Endothelial cell of umbilical vein (primary cell): Measurements from ENCODE around the gene ODF2L. TPM values are rescaled to one million over a fixed set of nuclear protein-coding genes. Genes with fewer than 3 reads are reported as not detected.
"Not testable (repeated sequence)": the region's sequence is repeated elsewhere in the genome, so short reads cannot be mapped to it uniquely, and the experiment has no call there.

Experiments
- BruUV-seq: library from RNA; stranded (reverse); fragments of 400-500 nt; replicated peaks from 2 replicates; lab custom pipeline; 2021; lab: Mats Ljungman, UMichigan
- CTCF ChIA-PET: fragments of 300-600, 350-600 bp; sonication (Branson Sonifier 250); formaldehyde crosslinking; loops from one replicate; lab custom pipeline; 2021; ENCODE audit warnings: antibody characterized with exemption, inconsistent platforms; lab: Charles Lee
- POLR2A ChIA-PET: fragments of 300-600, 350-600 bp; sonication (Branson Sonifier 250); formaldehyde crosslinking; loops from one replicate; lab custom pipeline; 2021; ENCODE audit warnings: antibody characterized with exemption, inconsistent platforms; lab: Charles Lee
- DNase-seq: peaks from one replicate; pipeline ENCODE4 v3.0.0-alpha.2; 2011; ENCODE audit warnings: low read depth, low spot score
- FAIRE-seq: peaks from 2 replicates; lab custom pipeline; 2011; peaks lifted over from hg19 to GRCh38; lab: Jason Lieb, UNC
- H2AFZ ChIP-seq: 2 replicates; pipeline ENCODE4 v1.6.0; 2012; ENCODE audit warnings: low read depth, low read length, control low read depth, inconsistent platforms
- H3K27ac ChIP-seq: 2 replicates; pipeline ENCODE4 v1.5.1; 2011; ENCODE audit warnings: low read depth, mild to moderate bottlenecking, control low read depth, low read length, moderate library complexity; ENCODE audit not compliant: insufficient read depth
- H3K27me3 ChIP-seq, 2 experiments: 2 replicates each; pipeline versions ENCODE4 v1.6.0 to v1.6.1; 2011; ENCODE audit warnings: low read length in 2 of 2, mixed read lengths in 1 of 2; ENCODE audit not compliant: control insufficient read depth in 2 of 2, insufficient read depth in 2 of 2
- H3K36me3 ChIP-seq, 2 experiments: 2 replicates in 1 of 2; 3 replicates in 1 of 2; pipeline ENCODE4 v1.5.1; 2011; ENCODE audit warnings: low read length in 2 of 2, mild to moderate bottlenecking in 1 of 2, moderate library complexity in 1 of 2; ENCODE audit not compliant: control insufficient read depth in 2 of 2, insufficient read depth in 2 of 2; ENCODE audit errors: extremely low read depth in 1 of 2
- H3K4me1 ChIP-seq: 3 replicates; pipeline ENCODE4 v1.5.1; 2011; ENCODE audit warnings: mild to moderate bottlenecking, low read length; ENCODE audit not compliant: control insufficient read depth, insufficient read depth; ENCODE audit errors: extremely low read depth
- H3K4me2 ChIP-seq: 2 replicates; pipeline ENCODE4 v1.6.1; 2011; ENCODE audit warnings: low read length, control low read depth, mixed read lengths; ENCODE audit not compliant: insufficient read depth
- H3K4me3 ChIP-seq, 3 experiments: fragments of 200-600 bp in 1 of 3; sonication (generic), shearing (Covaris generic) in 1 of 3; replicated peaks in 1 of 3; 2 replicates each; pipeline ENCODE4 v1.5.1; 2011 to 2016; ENCODE audit warnings: control low read depth in 3 of 3, low read length in 3 of 3, mild to moderate bottlenecking in 2 of 3, inconsistent platforms in 1 of 3, low read depth in 1 of 3, moderate library complexity in 1 of 3; ENCODE audit not compliant: insufficient read depth in 1 of 3
- H3K79me2 ChIP-seq: 2 replicates; pipeline ENCODE4 v1.6.0; 2012; ENCODE audit warnings: low read length, inconsistent platforms; ENCODE audit not compliant: control insufficient read depth, insufficient read depth
- H3K9ac ChIP-seq: replicated peaks from 2 replicates; pipeline ENCODE3; 2011; ENCODE audit warnings: low read length, control low read depth; ENCODE audit not compliant: insufficient read depth; ENCODE audit errors: extremely low read depth
- H3K9me1 ChIP-seq: replicated peaks from 3 replicates; pipeline ENCODE4 v1.6.0; 2011; ENCODE audit warnings: mild to moderate bottlenecking, low read length; ENCODE audit not compliant: control insufficient read depth, insufficient read depth; ENCODE audit errors: extremely low read depth
- H3K9me3 ChIP-seq: replicated peaks from 2 replicates; pipeline ENCODE4 v1.5.1; 2012; ENCODE audit warnings: low read length, inconsistent platforms; ENCODE audit not compliant: control insufficient read depth, insufficient read depth
- H4K20me1 ChIP-seq: replicated peaks from 2 replicates; pipeline ENCODE3; 2011; ENCODE audit warnings: mild to moderate bottlenecking, low read length; ENCODE audit not compliant: control insufficient read depth, insufficient read depth; ENCODE audit errors: extremely low read depth
- EZH2 ChIP-seq: IDR thresholded peaks from 2 replicates; pipeline ENCODE4 v1.6.1; 2012; ENCODE audit warnings: borderline replicate concordance, low read depth, mild to moderate bottlenecking, moderate library complexity, low read length, inconsistent platforms; ENCODE audit not compliant: severe bottlenecking
- dilution Hi-C: fragments of 300-500 bp; cut with MboI; formaldehyde crosslinking; loops from one replicate; pipeline ENCODE4 v1.15.0; 2019; ENCODE audit warnings: low sequenced_read_pairs; ENCODE audit not compliant: extremely low pct_ligation_motif_present
- intact Hi-C: fragments of 100-400 bp; cut with micrococcal nuclease; formaldehyde crosslinking; loops from one replicate; pipeline ENCODE4 v1.10.0; 2022
- polyA plus RNA-seq, 4 experiments: library from polyadenylated mRNA; depleted of rRNA in 3 of 4; stranded (reverse) in 3 of 4; unstranded in 1 of 4; fragments of >200 nt; gene quantifications; 2 replicates each; pipeline versions ENCODE4 v1.2.1 to v1.2.3, GENCODE V29; 2011 to 2012; ENCODE audit warnings: missing spikeins in 1 of 4
- total RNA-seq: library from RNA; stranded (reverse); gene quantifications from 2 replicates; pipeline ENCODE4 v1.2.3, GENCODE V29; 2021
- TF ChIP-seq, protein P1 (sequence below), 2 donors: IDR thresholded peaks; 1 replicate in 1 of 2; 2 replicates in 1 of 2; pipeline ENCODE4 v1.5.1; 2011; ENCODE audit warnings: low read length in 2 of 2, mild to moderate bottlenecking in 2 of 2, moderate library complexity in 2 of 2, control low read depth in 1 of 2, inconsistent platforms in 1 of 2, low read depth in 1 of 2; ENCODE audit not compliant: insufficient read depth in 1 of 2; ENCODE audit errors: extremely low read depth in 1 of 2

ODF2L gene
- total and polyA plus RNA-seq, 2 donors (not counting 3 experiments of a cell fraction or from before 2014, with no cell fraction given) = 9.6 to 74.7 TPM

DNA sequence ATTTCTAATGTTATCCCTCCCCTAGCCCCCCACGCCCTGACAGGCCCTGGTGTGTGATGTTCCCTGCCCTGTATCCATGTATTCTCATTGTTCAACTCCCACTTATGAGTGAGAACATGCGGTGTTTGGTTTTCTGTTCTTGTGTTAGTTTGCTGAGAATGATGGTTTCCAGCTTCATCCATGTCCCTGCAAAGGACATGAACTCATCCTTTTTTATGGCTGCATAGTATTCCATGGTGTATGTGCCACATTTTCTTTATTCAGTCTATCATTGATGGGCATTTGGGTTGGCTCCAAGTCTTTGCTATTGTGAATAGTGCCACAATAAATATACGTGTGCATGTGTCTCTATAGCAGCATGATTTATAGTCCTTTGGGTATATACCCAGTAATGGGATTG, 45.9 kb downstream of the ODF2L start:
- dilution Hi-C loops, FAIRE-seq, DNase-seq, H3K9me3 ChIP-seq, H3K27me3 ChIP-seq, POLR2A ChIA-PET, H3K9me1 ChIP-seq, H4K20me1 ChIP-seq, H2AFZ ChIP-seq, CTCF ChIA-PET, H3K79me2 ChIP-seq, intact Hi-C loops, H3K9ac ChIP-seq, H3K4me3 ChIP-seq, H3K27ac ChIP-seq, H3K4me2 ChIP-seq: not testable (repeated sequence)
- H3K4me1 ChIP-seq = peaks cover 30% of the 10 kb centered on the region
- H3K36me3 ChIP-seq = peaks cover 4 to 16% of the 10 kb centered on the region in 2 experiments
- TSS peak; percentile 21 for BruUV-seq

DNA sequence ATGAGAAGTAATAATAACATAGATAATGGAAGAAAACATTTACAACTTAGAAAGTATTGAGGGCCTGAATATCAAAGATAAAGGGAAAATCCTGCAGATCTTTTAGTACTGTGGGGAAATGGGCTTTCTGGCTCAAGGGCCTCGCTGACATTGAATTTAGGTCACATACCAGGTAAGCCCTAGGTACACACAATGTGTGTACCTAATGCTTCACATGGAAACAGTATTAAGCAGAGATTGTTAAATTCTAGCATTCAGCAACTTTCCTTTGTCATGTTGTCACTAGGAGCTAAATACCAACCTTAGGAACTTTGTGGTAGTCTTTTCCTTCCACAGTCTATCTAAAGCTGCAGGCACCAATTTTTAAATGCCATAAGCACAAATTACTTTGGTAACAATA, 49.7 kb downstream of the ODF2L start:
- no TSS peak for BruUV-seq
- H3K27ac ChIP-seq = no peak overlapping the region
- no peaks in the 10 kb centered on the region for H3K9me1 ChIP-seq
- TF ChIP-seq, protein P1, sequence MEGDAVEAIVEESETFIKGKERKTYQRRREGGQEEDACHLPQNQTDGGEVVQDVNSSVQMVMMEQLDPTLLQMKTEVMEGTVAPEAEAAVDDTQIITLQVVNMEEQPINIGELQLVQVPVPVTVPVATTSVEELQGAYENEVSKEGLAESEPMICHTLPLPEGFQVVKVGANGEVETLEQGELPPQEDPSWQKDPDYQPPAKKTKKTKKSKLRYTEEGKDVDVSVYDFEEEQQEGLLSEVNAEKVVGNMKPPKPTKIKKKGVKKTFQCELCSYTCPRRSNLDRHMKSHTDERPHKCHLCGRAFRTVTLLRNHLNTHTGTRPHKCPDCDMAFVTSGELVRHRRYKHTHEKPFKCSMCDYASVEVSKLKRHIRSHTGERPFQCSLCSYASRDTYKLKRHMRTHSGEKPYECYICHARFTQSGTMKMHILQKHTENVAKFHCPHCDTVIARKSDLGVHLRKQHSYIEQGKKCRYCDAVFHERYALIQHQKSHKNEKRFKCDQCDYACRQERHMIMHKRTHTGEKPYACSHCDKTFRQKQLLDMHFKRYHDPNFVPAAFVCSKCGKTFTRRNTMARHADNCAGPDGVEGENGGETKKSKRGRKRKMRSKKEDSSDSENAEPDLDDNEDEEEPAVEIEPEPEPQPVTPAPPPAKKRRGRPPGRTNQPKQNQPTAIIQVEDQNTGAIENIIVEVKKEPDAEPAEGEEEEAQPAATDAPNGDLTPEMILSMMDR (IDR thresholded peaks at IDR 0.05; ENCODE audit: extremely low read depth in 1 of 2, insufficient read depth in 1 of 2, low read depth in 1 of 2, low read length in 2 of 2) = no peak
- TF ChIP-seq EZH2 = no peak
- no peak overlapping the region for H3K9ac ChIP-seq
- no peaks in the 10 kb centered on the region for H3K9me3 ChIP-seq
- H3K27me3 ChIP-seq = no peaks in the 10 kb centered on the region
- H3K4me2 ChIP-seq = no peak overlapping the region
- no peak for FAIRE-seq
- no peak overlapping the region for H2AFZ ChIP-seq
- no peak for DNase-seq
- peaks cover 35% of the 10 kb centered on the region for H3K4me1 ChIP-seq
- H4K20me1 ChIP-seq = no peaks in the 10 kb centered on the region
- ChIA-PET CTCF (no interaction called here), POLR2A (no interaction called here)
- H3K36me3 ChIP-seq = no peaks in the 10 kb centered on the region
- dilution Hi-C loops (no loop called here), intact Hi-C loops (no loop called here)
- H3K79me2 ChIP-seq = no peaks in the 10 kb centered on the region
- no peak overlapping the region for H3K4me3 ChIP-seq
